HepG2 (cell line): Measurements from ENCODE around the gene LAMB2. TPM values are rescaled to one million over a fixed set of nuclear protein-coding genes. Genes with fewer than 3 reads are reported as not detected.
A peak's percentile ranks its signal among the peaks of the same experiment; 100 is the strongest.

Experiments used
- ATAD3A ChIP-seq: sonication (generic); formaldehyde crosslinking; IDR thresholded peaks from 2 replicates; pipeline ENCODE4 v1.4.0; 2020; ENCODE audit warnings: missing genetic modification reagents
- EHMT2 ChIP-seq: fragments of 200-600 bp; sonication (generic); IDR thresholded peaks from 2 replicates; pipeline ENCODE4 v1.7.0; 2017; ENCODE audit warnings: antibody characterized with exemption, low read depth, low read length, borderline replicate concordance
- FOXJ3 ChIP-seq: sonication (generic); formaldehyde crosslinking; IDR thresholded peaks from 2 replicates; pipeline ENCODE4 v1.4.0; 2020; ENCODE audit warnings: missing genetic modification reagents, mild to moderate bottlenecking, borderline replicate concordance
- HMGXB4 ChIP-seq, 2 experiments: sonication (generic) in 1 of 2; formaldehyde crosslinking in 1 of 2; IDR thresholded peaks; 2 replicates each; pipeline versions ENCODE4 v1.4.0 to v1.6.1; 2018 to 2020; ENCODE audit warnings: missing genetic modification reagents in 2 of 2, borderline replicate concordance in 1 of 2, low read depth in 1 of 2, mild to moderate bottlenecking in 1 of 2, missing biosample characterization in 1 of 2
- HNRNPL ChIP-seq: fragments of 200-400 bp; formaldehyde crosslinking; IDR thresholded peaks from 2 replicates; pipeline ENCODE4 v1.6.1; 2017; ENCODE audit warnings: mild to moderate bottlenecking, low read depth, low read length
- IKZF5 ChIP-seq: IDR thresholded peaks from 2 replicates; pipeline ENCODE4 v1.6.1; 2018; ENCODE audit warnings: missing genetic modification reagents, mild to moderate bottlenecking, missing compliant biosample characterization
- ISX ChIP-seq: sonication (generic); formaldehyde crosslinking; conservative IDR thresholded peaks from 2 replicates; pipeline ENCODE4 v1.5.0; 2020; ENCODE audit warnings: missing genetic modification reagents
- MAFG ChIP-seq: sonication (generic); formaldehyde crosslinking; IDR thresholded peaks from 2 replicates; pipeline ENCODE4 v1.5.1; 2020; ENCODE audit warnings: mild to moderate bottlenecking, missing genetic modification reagents
- MBD4 ChIP-seq: IDR thresholded peaks from 2 replicates; pipeline ENCODE4 v1.6.1; 2012; ENCODE audit warnings: low read length, inconsistent platforms, borderline replicate concordance
- MEIS1 ChIP-seq: sonication (generic); formaldehyde crosslinking; IDR thresholded peaks from 2 replicates; pipeline ENCODE4 v1.9.0; 2021; ENCODE audit warnings: mild to moderate bottlenecking, missing genetic modification reagents, moderate library complexity, borderline replicate concordance
- MNT ChIP-seq: fragments of 450-650 bp; IDR thresholded peaks from 2 replicates; pipeline ENCODE4 v1.6.1; 2016
- MTF1 ChIP-seq: sonication (generic); formaldehyde crosslinking; IDR thresholded peaks from 2 replicates; pipeline ENCODE4 v1.5.0; 2020; ENCODE audit warnings: missing genetic modification reagents
- MYC ChIP-seq: sonication (generic); formaldehyde crosslinking; IDR thresholded peaks from 2 replicates; pipeline ENCODE4 v1.9.0; 2021; ENCODE audit warnings: missing genetic modification reagents, borderline replicate concordance
- NCOR1 ChIP-seq: fragments of 200-600 bp; sonication (generic); IDR thresholded peaks from 2 replicates; pipeline ENCODE4 v1.7.0; 2017; ENCODE audit warnings: antibody characterized with exemption, low read length, borderline replicate concordance
- PAX8 ChIP-seq: sonication (generic); formaldehyde crosslinking; IDR thresholded peaks from 2 replicates; pipeline ENCODE4 v1.8.0; 2022; ENCODE audit warnings: mild to moderate bottlenecking, missing genetic modification reagents, borderline replicate concordance
- PHF21A ChIP-seq: sonication (generic); formaldehyde crosslinking; IDR thresholded peaks from 2 replicates; pipeline ENCODE4 v1.5.0; 2020; ENCODE audit warnings: mild to moderate bottlenecking, missing genetic modification reagents
- PPARG ChIP-seq: conservative IDR thresholded peaks from 2 replicates; pipeline ENCODE4 v1.6.1; 2016; ENCODE audit warnings: missing biosample characterization, missing genetic modification reagents
- RBM39 ChIP-seq: fragments of 200-400 bp; formaldehyde crosslinking; IDR thresholded peaks from one replicate; pipeline ENCODE4 v1.6.1; 2018; ENCODE audit warnings: antibody characterized with exemption, mild to moderate bottlenecking, low read depth, low read length; ENCODE audit not compliant: poor library complexity, severe bottlenecking
- REL ChIP-seq: sonication (generic); formaldehyde crosslinking; conservative IDR thresholded peaks from 2 replicates; pipeline ENCODE4 v1.8.0; 2022; ENCODE audit warnings: mild to moderate bottlenecking, missing genetic modification reagents, moderate library complexity
- RXRB ChIP-seq: IDR thresholded peaks from 2 replicates; pipeline ENCODE4 v1.6.1; 2016; ENCODE audit warnings: borderline replicate concordance, missing genetic modification reagents, missing compliant biosample characterization
- SIX1 ChIP-seq: sonication (generic); formaldehyde crosslinking; IDR thresholded peaks from 2 replicates; pipeline ENCODE4 v1.4.0; 2020; ENCODE audit warnings: missing genetic modification reagents, borderline replicate concordance
- SOX13 ChIP-seq, 3 experiments: fragments of 450-650 bp in 1 of 3; sonication (generic) in 1 of 3; formaldehyde crosslinking in 1 of 3; IDR thresholded peaks in 2 of 3; conservative IDR thresholded peaks in 1 of 3; 2 replicates each; pipeline versions ENCODE4 v1.5.0 to v1.6.1; 2016 to 2020; ENCODE audit warnings: antibody characterized with exemption in 1 of 3, mild to moderate bottlenecking in 1 of 3, missing compliant biosample characterization in 1 of 3, missing genetic modification reagents in 1 of 3, moderate library complexity in 1 of 3
- ZFP90 ChIP-seq: sonication (generic); formaldehyde crosslinking; IDR thresholded peaks from 2 replicates; pipeline ENCODE4 v1.8.0; 2022; ENCODE audit warnings: missing genetic modification reagents, mild to moderate bottlenecking, inconsistent platforms, borderline replicate concordance
- ZNF766 ChIP-seq: sonication (generic); formaldehyde crosslinking; IDR thresholded peaks from 2 replicates; pipeline ENCODE4 v1.5.0; 2020; ENCODE audit warnings: missing genetic modification reagents, borderline replicate concordance
- ZNF788 ChIP-seq: sonication (generic); formaldehyde crosslinking; IDR thresholded peaks from 2 replicates; pipeline ENCODE4 v1.5.0; 2020; ENCODE audit warnings: mild to moderate bottlenecking, missing genetic modification reagents, borderline replicate concordance
- polyA plus RNA-seq, 8 experiments: library from polyadenylated mRNA; depleted of rRNA in 3 of 8; stranded (reverse) in 7 of 8; unstranded in 1 of 8; fragments of >200 nt; fragmentation: Illumina TruSeq in 4 of 8; extraction: Trizol in 4 of 8; gene quantifications; 2 replicates each; pipeline versions ENCODE4 v1.2.1 to v1.2.3, GENCODE V29; 2011 to 2016; ENCODE audit warnings: low read depth in 4 of 8, missing spikeins in 1 of 8, mixed read lengths in 1 of 8; ENCODE audit not compliant: insufficient read depth in 1 of 8
- total RNA-seq, 5 experiments: library from RNA; depleted of rRNA; stranded (reverse); fragments of >200 nt; fragmentation: Illumina TruSeq; extraction: Trizol; gene quantifications; 2 replicates each; pipeline ENCODE4 v1.2.3, GENCODE V29; 2016; ENCODE audit warnings: low read depth in 1 of 5

The LAMB2 gene
- total and polyA plus RNA-seq, 2 of the 13 experiments (the other 11 are each of a cell fraction or from before 2014, with no cell fraction given): 208 to 443 TPM

GRCh38 chr3:49132437-49133225, at the start of gene LAMB2 (continued):
- TF ChIP-seq MEIS1 (CRISPR knock-in tag) (no peak), HMGXB4 (CRISPR knock-in tag; IDR thresholded peaks at IDR 0.05; ENCODE audit: borderline replicate concordance in 1 of 2, low read depth in 1 of 2) (peak; percentile 26 to 69; a peak in 1 of 4 replicates), REL (CRISPR knock-in tag) (no peak), EHMT2 (no peak), MTF1 (CRISPR knock-in tag) (no peak), NCOR1 (no peak), MBD4 (no peak), ZNF788 (CRISPR knock-in tag) (no peak; the same call in 1 of the 2 replicates), MNT (no peak), RBM39 (no peak), MAFG (CRISPR knock-in tag) (no peak), MYC (no peak), PHF21A (peak; percentile 60; the same call in 1 of the 2 replicates), HNRNPL (peak; percentile 84; the same call in 1 of the 2 replicates), PPARG (CRISPR knock-in tag) (no peak), IKZF5 (CRISPR knock-in tag) (no peak; the same call in 1 of the 2 replicates), ZNF766 (CRISPR knock-in tag) (peak; percentile 53; the same call in 1 of the 2 replicates), PAX8 (no peak), SOX13 (IDR thresholded peaks at IDR 0.05) (no peak), SOX13 (CRISPR knock-in tag; conservative IDR thresholded peaks at IDR 0.05 in 1 of 2, IDR thresholded peaks at IDR 0.05 in 1 of 2) (no peak), FOXJ3 (CRISPR knock-in tag) (no peak), SIX1 (CRISPR knock-in tag) (no peak), ISX (CRISPR knock-in tag) (no peak), ZFP90 (CRISPR knock-in tag) (0 out of 2 replicates have a peak, but pooled peaks have one; percentile 59), ATAD3A (CRISPR knock-in tag) (no peak), RXRB (CRISPR knock-in tag) (peak; percentile 58; the same call in 1 of the 2 replicates)
